GM18517 (cell line): ENCODE data around the gene BRICD5.

Experiments used
- ATAC-seq: cut with Tn5 transposase; IDR thresholded peaks from one replicate; pipeline ENCODE4 v1.9.1; 2021; ENCODE audit warnings: mild to moderate bottlenecking, moderate library complexity; ENCODE audit not compliant: unreplicated experiment

Gene BRICD5

GRCh38 chr16:2166263-2167067, 44.2 kb downstream of the BRICD5 start:
- ATAC-seq: no peak

GRCh38 chr16:2165861-2166260, 44.8 kb downstream of the BRICD5 start:
- ATAC-seq: no peak

GRCh38 chr16:2163211-2163881, 47.3 kb downstream of the BRICD5 start:
- ATAC-seq: no peak

- no peak for ATAC-seq
Measured at GRCh38 chr16:2162676-2163118, 48.0 kb downstream of the BRICD5 start.

- no peak for ATAC-seq
Measured at GRCh38 chr16:2161911-2162310, 48.8 kb downstream of the BRICD5 start.

GRCh38 chr16:2160915-2161551, 49.6 kb downstream of the BRICD5 start:
- ATAC-seq: no peak
